Activated naive CD8-positive, alpha-beta T cell treated with anti-CD3 and anti-CD28 coated beads, Interleukin-2, amount 50 U/mL, for 16 hours (primary cell): ENCODE results near the gene NOL9.
"Not testable (repeated sequence)": the region's sequence is repeated elsewhere in the genome, so short reads cannot be mapped to it uniquely, and the experiment has no call there.

ENCODE experiments used
- DNase-seq: peaks from one replicate; pipeline ENCODE4 v3.0.0-alpha.2; 2020; ENCODE audit warnings: low read depth, low spot score

Gene NOL9

DNA sequence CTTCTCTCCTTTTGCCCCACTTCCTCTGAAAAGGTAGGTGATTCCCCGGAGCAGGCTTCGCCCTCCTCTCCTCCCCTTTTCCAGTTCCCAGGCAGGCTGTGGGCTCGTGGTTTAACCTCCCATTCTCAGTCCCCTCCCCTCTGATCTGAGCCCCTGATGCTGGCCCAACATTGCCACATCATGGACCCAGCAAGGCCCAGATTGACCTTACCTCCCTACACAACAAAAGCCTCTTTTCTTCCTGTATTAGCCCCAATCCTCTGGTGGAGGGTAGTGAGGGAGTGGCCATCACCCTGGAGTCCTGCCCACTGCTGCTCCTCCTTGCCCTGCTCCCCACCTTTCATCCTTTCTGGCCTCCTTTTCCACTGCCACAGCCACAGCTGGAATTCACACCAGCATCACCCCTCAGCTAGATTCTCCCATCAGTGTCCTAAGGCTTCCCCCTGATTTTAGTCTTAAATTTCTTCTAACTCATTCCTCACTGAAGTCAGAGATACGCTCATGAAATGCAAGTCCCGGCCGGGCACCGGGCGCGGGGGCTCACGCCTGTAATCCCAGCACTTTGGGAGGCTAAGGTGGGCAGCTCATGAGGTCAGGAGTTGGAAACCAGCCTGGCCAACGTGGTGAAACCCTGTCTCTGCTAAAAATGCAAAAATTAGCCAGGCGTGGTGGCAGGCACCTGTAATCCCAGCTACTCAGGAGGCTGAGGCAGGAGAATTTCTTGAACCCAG is 18.5 kb upstream of the NOL9 start:
- DNase-seq = no peak

- no peak for DNase-seq
Measured at GRCh38 chr1:6570987-6571386, 16.7 kb upstream of the NOL9 start.

DNA sequence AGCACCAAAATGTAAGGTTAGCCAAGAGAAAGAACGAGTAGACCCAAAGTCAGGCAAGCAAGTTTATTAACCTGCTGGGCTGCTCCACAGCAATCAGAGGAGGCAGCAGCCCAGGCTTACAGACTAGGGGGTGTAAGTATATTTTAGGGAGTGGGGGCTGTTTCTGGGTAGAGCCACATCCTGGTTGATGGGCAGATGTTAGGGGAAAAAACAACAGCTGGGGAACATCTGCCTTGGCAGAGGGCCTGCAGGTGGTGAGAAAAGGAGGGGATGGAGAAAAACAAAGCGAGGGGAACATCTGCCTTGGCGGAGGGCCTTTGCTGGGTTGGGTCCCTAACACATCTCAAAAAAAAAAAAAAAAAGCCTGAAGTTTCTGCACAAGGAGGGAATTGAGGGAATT is 15.8 kb upstream of the NOL9 start:
- no peak for DNase-seq

- no peak for DNase-seq
Measured at GRCh38 chr1:6569033-6569432, 14.7 kb upstream of the NOL9 start.

DNA sequence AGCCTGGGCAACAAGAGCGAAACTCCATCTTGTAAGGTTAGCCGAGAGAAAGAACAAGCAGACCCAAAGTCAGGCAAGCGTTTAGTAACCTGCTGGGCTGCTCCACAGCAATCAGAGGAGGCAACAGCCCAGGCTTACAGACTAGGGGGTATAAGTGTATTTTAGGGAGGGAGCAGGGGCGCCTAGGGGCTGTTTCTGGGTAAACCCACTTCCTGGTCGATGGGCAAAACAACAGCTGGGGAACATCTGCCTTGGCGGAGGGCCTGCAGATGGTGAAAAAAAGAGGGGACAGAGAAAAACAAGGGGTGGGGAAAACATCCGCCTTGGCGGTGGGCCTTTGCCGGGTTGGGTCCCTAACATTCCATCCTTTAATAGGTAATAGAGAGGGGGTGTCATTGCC is 6.0 kb upstream of the NOL9 start:
- no peak for DNase-seq

DNA sequence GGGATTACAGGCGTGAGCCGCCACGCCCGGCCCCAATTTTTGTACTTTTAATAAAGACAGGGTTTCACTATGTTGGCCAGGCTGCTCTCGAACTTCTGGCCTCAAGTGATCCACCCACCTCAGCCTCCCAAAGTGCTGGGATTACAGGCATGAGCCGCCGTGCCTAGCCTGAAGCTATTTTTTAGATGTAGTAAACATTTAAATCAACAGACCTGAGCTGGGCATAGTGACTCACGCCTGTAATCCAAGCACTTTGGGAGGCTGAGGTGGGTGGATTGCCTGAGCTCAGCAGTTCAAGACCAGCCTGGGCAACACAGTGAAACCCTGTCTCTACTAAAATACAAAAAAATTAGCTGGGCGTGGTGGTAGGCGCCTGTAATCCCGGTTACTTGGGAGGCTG is 4.8 kb upstream of the NOL9 start:
- not testable (repeated sequence) for DNase-seq

- no peak for DNase-seq
Measured at GRCh38 chr1:6557597-6557996, 3.3 kb upstream of the NOL9 start.

DNA sequence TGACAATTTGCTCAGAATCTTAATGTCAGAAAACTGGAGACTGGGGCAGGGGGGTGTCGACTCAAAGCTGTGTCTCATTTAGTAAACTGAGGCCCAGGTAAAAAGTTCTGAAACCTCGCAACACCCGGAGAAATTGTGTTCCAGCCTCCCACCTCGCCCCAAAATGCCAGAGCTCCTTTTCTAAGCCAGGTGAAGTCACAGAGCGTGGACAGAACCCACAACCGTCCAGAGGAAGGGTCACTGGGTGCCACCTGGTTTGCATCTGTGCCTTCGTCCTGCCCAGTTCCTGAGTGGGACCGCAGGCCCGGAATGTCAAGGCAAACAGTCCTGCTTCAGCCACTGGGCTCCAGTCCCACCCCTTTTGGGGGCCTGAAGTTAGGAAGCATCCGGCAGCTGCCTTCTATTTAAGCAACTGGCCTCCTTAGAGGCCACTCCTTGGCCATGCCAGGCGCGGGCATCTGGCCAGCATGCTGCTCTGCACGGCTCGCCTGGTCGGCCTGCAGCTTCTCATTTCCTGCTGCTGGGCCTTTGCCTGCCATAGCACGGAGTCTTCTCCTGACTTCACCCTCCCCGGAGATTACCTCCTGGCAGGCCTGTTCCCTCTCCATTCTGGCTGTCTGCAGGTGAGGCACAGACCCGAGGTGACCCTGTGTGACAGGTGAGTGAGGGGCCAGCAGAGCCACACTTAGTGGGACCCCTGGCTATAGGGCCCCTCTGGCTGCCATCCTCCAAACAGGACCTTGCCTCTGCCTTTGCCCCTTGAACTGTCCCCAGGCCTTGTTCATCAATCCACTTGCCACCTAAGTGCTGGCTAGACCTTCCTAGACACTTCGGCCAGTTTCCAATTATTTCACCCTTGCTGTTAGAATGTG is 830 bp upstream of the NOL9 start, which contains the start of gene TAS1R1:
Gene TAS1R1 (plus strand): TSS at position 401 of the 872 bp plus-strand sequence. CDS start 67 bp downstream, at position 468.
- DNase-seq = no peak

GRCh38 chr1:6547301-6547700 is 7.0 kb downstream of the NOL9 start:
- DNase-seq = no peak

DNA sequence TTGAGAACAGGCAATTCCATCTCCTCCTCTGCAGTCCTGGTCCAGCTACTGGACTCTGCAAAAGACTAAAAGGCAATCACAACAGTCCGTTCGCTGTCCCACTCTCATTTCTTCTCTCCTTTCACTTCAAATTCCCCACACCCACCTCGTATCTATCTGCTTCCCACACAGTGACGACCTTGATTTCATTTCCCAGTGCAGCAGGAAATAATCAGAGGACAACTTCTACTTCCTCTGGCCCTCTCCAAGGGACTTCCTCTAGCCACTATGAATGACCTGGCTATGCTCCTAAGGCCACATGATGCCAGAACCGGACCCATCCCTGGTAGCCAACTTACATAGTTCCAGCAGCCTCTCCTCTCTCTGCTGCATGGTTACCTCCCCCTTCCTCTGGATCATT is 8.0 kb downstream of the NOL9 start:
- no peak for DNase-seq

GRCh38 chr1:6545276-6546112 is 8.8 kb downstream of the NOL9 start:
- no peak for DNase-seq

GRCh38 chr1:6544831-6545230 is 9.5 kb downstream of the NOL9 start:
- no peak for DNase-seq

GRCh38 chr1:6538956-6539355 is 15.4 kb downstream of the NOL9 start:
- no peak for DNase-seq

GRCh38 chr1:6536291-6536690 is 18.0 kb downstream of the NOL9 start:
- no peak for DNase-seq

- DNase-seq = no peak
Measured at GRCh38 chr1:6535214-6535613, 19.1 kb downstream of the NOL9 start.

DNA sequence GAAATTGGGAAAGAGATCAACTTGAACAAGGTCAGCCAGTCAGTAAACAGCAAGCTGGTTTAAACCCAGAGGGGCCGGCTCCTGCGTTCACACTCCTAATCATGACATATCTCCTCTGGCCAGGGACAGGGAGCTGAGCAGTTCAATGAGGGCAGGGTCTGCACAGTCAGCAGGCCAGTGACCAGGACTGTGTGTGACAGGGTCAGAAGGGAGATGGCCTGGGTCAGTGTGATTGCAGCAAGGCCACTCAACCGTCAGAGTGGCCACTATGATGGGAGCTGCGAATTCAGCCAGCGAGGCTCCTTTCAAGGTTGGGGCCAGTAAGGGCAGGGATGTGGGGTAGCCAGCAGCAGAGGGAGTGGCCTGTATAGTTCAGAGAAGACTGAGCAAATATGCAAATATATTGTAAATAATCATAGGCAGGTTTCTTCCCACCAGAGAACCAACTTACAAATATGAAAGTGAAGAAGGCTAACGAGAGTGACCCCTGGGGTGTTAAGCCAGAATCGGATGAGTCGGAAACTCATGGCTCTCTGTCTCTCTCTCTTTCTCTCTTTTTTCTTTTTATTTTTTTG is 20.0 kb downstream of the NOL9 start:
- DNase-seq = no peak

DNA sequence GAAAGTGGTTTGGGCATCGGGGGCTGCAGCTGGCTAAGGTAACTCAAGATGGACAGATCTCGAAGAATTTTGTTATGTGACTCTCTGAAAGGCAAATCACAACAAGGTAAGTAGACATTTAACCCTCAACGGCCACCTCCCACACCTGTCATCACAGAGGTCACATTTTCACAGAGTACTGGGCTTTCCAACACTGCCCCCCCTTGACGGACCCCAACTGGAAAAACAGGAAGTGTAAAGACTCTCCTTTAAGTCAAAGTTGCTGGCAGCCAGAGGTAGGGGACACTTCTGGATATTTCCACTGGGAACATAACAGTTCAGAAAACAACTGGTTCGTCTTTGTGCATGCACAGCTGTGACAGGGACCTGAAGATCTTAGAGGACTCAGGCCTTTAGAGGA is 22.3 kb downstream of the NOL9 start:
- DNase-seq = no peak

DNA sequence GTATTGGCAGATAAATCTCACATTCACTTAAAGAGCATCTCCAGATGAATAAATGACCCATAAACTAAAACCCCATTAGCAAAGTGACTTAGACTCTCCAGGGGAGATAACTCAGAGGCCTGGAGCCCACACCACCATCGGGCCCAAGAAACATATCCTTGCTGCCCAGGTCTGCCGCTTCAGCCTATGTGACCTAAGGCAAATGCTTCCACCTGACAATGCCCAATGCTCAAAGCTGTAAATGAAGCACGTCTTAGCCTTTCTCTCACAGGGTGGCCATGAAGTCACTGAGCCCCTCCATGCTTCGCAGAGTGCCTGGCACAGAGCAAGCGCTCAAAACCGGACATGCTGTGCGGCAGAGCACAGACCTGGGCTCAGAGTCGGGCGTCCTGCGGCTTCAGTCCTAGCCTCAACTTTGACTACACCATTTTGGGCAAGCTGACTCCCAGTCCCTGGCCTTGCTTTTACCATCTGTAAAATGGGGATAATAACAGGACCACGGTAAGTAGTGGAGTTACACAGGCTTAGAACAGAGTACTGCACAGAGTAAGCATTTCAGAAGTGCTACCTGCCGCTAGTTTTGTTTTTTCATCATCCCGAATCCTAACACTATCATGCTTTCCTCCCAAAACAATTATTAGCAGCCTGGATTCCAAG is 23.7 kb downstream of the NOL9 start:
- no peak for DNase-seq

DNA sequence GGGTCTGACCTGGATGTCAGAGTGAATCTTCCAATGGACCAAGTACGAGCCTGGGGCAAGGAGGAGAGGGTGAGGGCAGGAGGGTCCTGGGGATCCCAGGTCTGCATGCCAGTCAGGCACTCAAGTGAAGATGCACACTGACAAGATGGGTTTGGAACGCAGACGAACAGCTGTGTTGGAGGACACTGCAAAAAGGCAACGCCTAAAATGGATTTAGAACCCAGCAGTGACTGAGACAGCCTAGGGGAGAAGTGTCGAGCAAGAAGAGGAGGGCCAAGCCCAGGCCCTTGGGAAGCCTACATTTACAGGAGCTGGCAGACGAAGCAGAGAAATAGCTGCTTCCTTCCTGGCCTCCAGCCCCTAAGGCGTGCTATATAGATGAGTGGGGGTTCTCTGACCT is 25.8 kb downstream of the NOL9 start:
- DNase-seq = no peak

- DNase-seq = no peak
Measured at GRCh38 chr1:6526316-6526715, 28.0 kb downstream of the NOL9 start.

- no peak for DNase-seq
Measured at GRCh38 chr1:6523566-6523965, 30.7 kb downstream of the NOL9 start.
